PC-9 (cell line): ENCODE results near the gene CCDC54. TPM values are rescaled to one million over a fixed set of nuclear protein-coding genes. Genes with fewer than 3 reads are reported as not detected.

ENCODE experiments used
- BruUV-seq: library from RNA; stranded (reverse); fragments of 400-500 nt; replicated peaks from 2 replicates; lab custom pipeline; 2021; lab: Mats Ljungman, UMichigan
- CTCF ChIA-PET: fragments of 300-600 bp; sonication (Branson Sonifier 250); formaldehyde crosslinking; loops from one replicate; lab custom pipeline; 2022; ENCODE audit warnings: antibody characterized with exemption; lab: Charles Lee
- POLR2A ChIA-PET: fragments of 300-600 bp; sonication (Branson Sonifier 250); formaldehyde crosslinking; loops from one replicate; lab custom pipeline; 2022; ENCODE audit warnings: antibody characterized with exemption; ENCODE audit not compliant: unreplicated experiment; lab: Charles Lee
- DNase-seq, 2 experiments: peaks; one replicate each; pipeline versions ENCODE4 v3.0.0 to v3.0.0-alpha.2; 2015 to 2022; ENCODE audit warnings: mixed read lengths in 1 of 2
- H2AFZ ChIP-seq: fragments of 200-600 bp; sonication (generic); 2 replicates; pipeline ENCODE4 v1.8.1; 2017; ENCODE audit warnings: antibody characterized with exemption
- H3F3A ChIP-seq: fragments of 200-600 bp; sonication (generic); 2 replicates; pipeline ENCODE4 v1.8.1; 2017; ENCODE audit warnings: antibody characterized with exemption, mild to moderate bottlenecking, low read depth; ENCODE audit not compliant: insufficient read depth
- H3K27ac ChIP-seq: fragments of 200-600 bp; sonication (generic); 2 replicates; pipeline ENCODE4 v1.6.1; 2016; ENCODE audit warnings: mixed run types
- H3K27me3 ChIP-seq: fragments of 200-600 bp; sonication (generic); 2 replicates; pipeline ENCODE4 v1.6.1; 2016; ENCODE audit warnings: low read depth, mixed run types; ENCODE audit not compliant: insufficient read depth
- H3K36me3 ChIP-seq: fragments of 200-600 bp; sonication (generic); 2 replicates; pipeline ENCODE4 v1.6.1; 2016; ENCODE audit warnings: low read depth, mixed run types
- H3K4me1 ChIP-seq: fragments of 200-600 bp; sonication (generic); replicated peaks from 2 replicates; pipeline ENCODE4 v1.6.1; 2016; ENCODE audit warnings: mixed run types; ENCODE audit not compliant: insufficient read depth
- H3K4me2 ChIP-seq: fragments of 200-600 bp; sonication (generic); 2 replicates; pipeline ENCODE4 v1.6.1; 2017; ENCODE audit warnings: mixed run types
- H3K4me3 ChIP-seq: fragments of 200-600 bp; sonication (generic); 2 replicates; pipeline ENCODE4 v1.6.1; 2016; ENCODE audit warnings: mixed run types
- H3K79me2 ChIP-seq: fragments of 200-600 bp; sonication (generic); 2 replicates; pipeline ENCODE4 v1.6.1; 2017; ENCODE audit warnings: low read depth, mixed run types
- H3K9me2 ChIP-seq: fragments of 200-600 bp; sonication (generic); 2 replicates; pipeline ENCODE4 v1.8.1; 2017; ENCODE audit warnings: mild to moderate bottlenecking; ENCODE audit not compliant: insufficient read depth
- H3K9me3 ChIP-seq: fragments of 200-600 bp; sonication (generic); 2 replicates; pipeline ENCODE4 v1.8.1; 2016; ENCODE audit warnings: low read depth; ENCODE audit not compliant: insufficient read depth
- H4K20me1 ChIP-seq: fragments of 200-600 bp; sonication (generic); 2 replicates; pipeline ENCODE4 v1.8.1; 2017; ENCODE audit not compliant: insufficient read depth
- EZH2 ChIP-seq: fragments of 200-600 bp; sonication (generic); IDR thresholded peaks from 2 replicates; pipeline ENCODE4 v1.8.0; 2017; ENCODE audit warnings: antibody characterized with exemption, low read depth
- intact Hi-C: fragments of 100-400 bp; cut with micrococcal nuclease; formaldehyde crosslinking; loops from one replicate; pipeline ENCODE4 v1.10.0; 2022; ENCODE audit not compliant: unreplicated experiment
- total RNA-seq: library from RNA; stranded (reverse); gene quantifications from 2 replicates; pipeline ENCODE4 v1.2.3, GENCODE V29; 2021
- TF ChIP-seq, protein P1 (sequence below): fragments of 200-600 bp; sonication (generic); conservative IDR thresholded peaks from 2 replicates; pipeline ENCODE4 v1.6.1; 2017; ENCODE audit warnings: mixed run types, antibody characterized with exemption, mild to moderate bottlenecking, moderate library complexity

The CCDC54 gene
- total RNA-seq, 1 experiment from 2014 or later = not detected

GRCh38 chr3:107347751-107348150 is 29.5 kb upstream of the CCDC54 start:
- Histone ChIP-seq H3K27ac (no peak overlapping the region), H3K9me2 (0 out of 2 replicates have a peak, but pooled peaks cover 7% of the 10 kb centered on the region), H3F3A (no peaks in the 10 kb centered on the region), H3K4me3 (no peak overlapping the region), H3K4me1 (no peaks in the 10 kb centered on the region), H3K79me2 (no peaks in the 10 kb centered on the region), H3K4me2 (no peak overlapping the region), H3K9me3 (no peaks in the 10 kb centered on the region), H3K27me3 (no peaks in the 10 kb centered on the region), H4K20me1 (no peaks in the 10 kb centered on the region), H3K36me3 (no peaks in the 10 kb centered on the region), H2AFZ (no peak overlapping the region; the same call in 1 of the 2 replicates)
- no TSS peak for BruUV-seq
- POLR2A ChIA-PET = no interaction called here
- intact Hi-C loops = loop anchor here (2.0 kb wide), 1 partner anchor 53 kb away; no protein-coding TSS in a partner anchor
- CTCF ChIA-PET = no interaction called here
- TF ChIP-seq, protein P1, sequence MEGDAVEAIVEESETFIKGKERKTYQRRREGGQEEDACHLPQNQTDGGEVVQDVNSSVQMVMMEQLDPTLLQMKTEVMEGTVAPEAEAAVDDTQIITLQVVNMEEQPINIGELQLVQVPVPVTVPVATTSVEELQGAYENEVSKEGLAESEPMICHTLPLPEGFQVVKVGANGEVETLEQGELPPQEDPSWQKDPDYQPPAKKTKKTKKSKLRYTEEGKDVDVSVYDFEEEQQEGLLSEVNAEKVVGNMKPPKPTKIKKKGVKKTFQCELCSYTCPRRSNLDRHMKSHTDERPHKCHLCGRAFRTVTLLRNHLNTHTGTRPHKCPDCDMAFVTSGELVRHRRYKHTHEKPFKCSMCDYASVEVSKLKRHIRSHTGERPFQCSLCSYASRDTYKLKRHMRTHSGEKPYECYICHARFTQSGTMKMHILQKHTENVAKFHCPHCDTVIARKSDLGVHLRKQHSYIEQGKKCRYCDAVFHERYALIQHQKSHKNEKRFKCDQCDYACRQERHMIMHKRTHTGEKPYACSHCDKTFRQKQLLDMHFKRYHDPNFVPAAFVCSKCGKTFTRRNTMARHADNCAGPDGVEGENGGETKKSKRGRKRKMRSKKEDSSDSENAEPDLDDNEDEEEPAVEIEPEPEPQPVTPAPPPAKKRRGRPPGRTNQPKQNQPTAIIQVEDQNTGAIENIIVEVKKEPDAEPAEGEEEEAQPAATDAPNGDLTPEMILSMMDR = no peak
- no peak for TF ChIP-seq EZH2
- no peak for DNase-seq

- no peak overlapping the region for H2AFZ ChIP-seq
- intact Hi-C loops = no loop called here
- TF ChIP-seq EZH2 = no peak
- TF ChIP-seq, protein P1 = no peak
- no peaks in the 10 kb centered on the region for H3K79me2 ChIP-seq
- no peaks in the 10 kb centered on the region for H3K4me1 ChIP-seq
- H3K9me3 ChIP-seq = peaks cover 8% of the 10 kb centered on the region; the same call in 1 of the 2 replicates
- H3K9me2 ChIP-seq = 0 out of 2 replicates have a peak, but pooled peaks cover 7% of the 10 kb centered on the region
- BruUV-seq = no TSS peak
- no peak overlapping the region for H3K4me2 ChIP-seq
- no peak overlapping the region for H3K4me3 ChIP-seq
- no peak overlapping the region for H3K27ac ChIP-seq
- H3K27me3 ChIP-seq = no peaks in the 10 kb centered on the region
- ChIA-PET CTCF (no interaction called here), POLR2A (no interaction called here)
- no peaks in the 10 kb centered on the region for H4K20me1 ChIP-seq
- H3F3A ChIP-seq = no peaks in the 10 kb centered on the region
- no peaks in the 10 kb centered on the region for H3K36me3 ChIP-seq
- DNase-seq = no peak
Measured at GRCh38 chr3:107356706-107357105, 20.5 kb upstream of the CCDC54 start.

- Histone ChIP-seq H4K20me1 (no peaks in the 10 kb centered on the region), H3K9me3 (peaks cover 16% of the 10 kb centered on the region), H3K27me3 (no peaks in the 10 kb centered on the region), H3K9me2 (no peaks in the 10 kb centered on the region), H3K4me1 (peaks cover 6% of the 10 kb centered on the region), H3K36me3 (0 out of 2 replicates have a peak, but pooled peaks cover under 1% of the 10 kb centered on the region), H3F3A (no peaks in the 10 kb centered on the region), H3K27ac (no peak overlapping the region), H3K4me3 (no peak overlapping the region), H3K79me2 (no peaks in the 10 kb centered on the region), H2AFZ (no peak overlapping the region; the same call in 1 of the 2 replicates), H3K4me2 (no peak overlapping the region)
- CTCF ChIA-PET = no interaction called here
- no peak for TF ChIP-seq EZH2
- TF ChIP-seq, protein P1 = no peak
- POLR2A ChIA-PET = interaction anchor here (0.6 kb wide), 1 partner anchor 208 kb away, joined by 7 read pairs; no protein-coding TSS in a partner anchor
- intact Hi-C loops = no loop called here
- BruUV-seq = no TSS peak
- no peak for DNase-seq
Measured at GRCh38 chr3:107361633-107362032, 15.6 kb upstream of the CCDC54 start.
